SU-DHL-6 (cell line): ENCODE measurements around the gene DGKB.

ENCODE experiments used
- CTCF ChIP-seq: fragments of 200-600 bp; sonication (generic); IDR thresholded peaks from one replicate; pipeline ENCODE4 v1.5.1; 2017; ENCODE audit warnings: antibody characterized with exemption, mild to moderate bottlenecking, low read length, moderate library complexity; ENCODE audit not compliant: insufficient read depth, poor library complexity, severe bottlenecking
- EZH2phosphoT487 ChIP-seq: fragments of 200-600 bp; sonication (generic), shearing (Covaris generic); conservative IDR thresholded peaks from 2 replicates; pipeline ENCODE4 v1.6.1; 2018; ENCODE audit warnings: mild to moderate bottlenecking, antibody characterized with exemption, low read length, moderate library complexity, mixed read lengths

- no peak for TF ChIP-seq CTCF
- no peak for TF ChIP-seq EZH2phosphoT487
These were observed 481.8 kb downstream of the DGKB start for GRCh38 chr7:14420768-14421167.
